ENCODE data around the gene TNNT1.
A peak's percentile ranks its signal among the peaks of the same experiment; 100 is the strongest.

The TNNT1 gene

DNA sequence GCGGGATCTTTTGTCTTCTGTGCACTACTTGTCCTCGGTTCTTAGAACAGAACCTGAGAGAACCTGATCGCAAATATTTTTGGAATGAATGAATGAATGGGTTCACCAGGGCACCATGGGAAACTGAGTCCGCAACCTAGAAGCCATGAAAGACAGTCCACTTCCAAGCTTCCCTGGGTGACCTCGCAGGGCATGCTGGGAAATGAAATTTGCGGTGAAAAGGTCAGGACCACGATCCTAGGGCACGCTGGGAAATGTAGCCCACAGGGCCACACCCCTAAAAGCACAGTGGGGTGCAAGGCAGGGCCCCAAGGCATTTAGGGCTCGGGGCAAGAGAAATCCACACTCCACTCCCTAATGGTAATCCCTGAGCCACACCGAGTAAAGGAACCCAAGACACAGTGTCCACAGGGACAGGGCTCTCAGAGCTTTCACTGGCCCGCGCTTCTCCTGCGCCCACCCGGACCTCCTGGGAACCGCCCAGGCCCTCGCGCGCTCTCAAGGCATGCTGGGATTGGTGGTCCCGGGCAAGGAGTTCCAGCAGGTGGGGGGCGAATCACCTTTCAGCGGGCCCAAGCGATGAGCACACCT lies 30.5 kb downstream of the TNNT1 start:
- no peaks in the 10 kb centered on the region for H3K27me3 ChIP-seq (ENCODE audit: low read length)
- H3K79me2 ChIP-seq (ENCODE audit: insufficient read depth, low read length): peaks cover 33% of the 10 kb centered on the region
- H3K9ac ChIP-seq (ENCODE audit: low read length): peak overlapping the region; percentile 64
- H3K36me3 ChIP-seq (ENCODE audit: low read length): no peaks in the 10 kb centered on the region
- H3K4me2 ChIP-seq (ENCODE audit: low read depth, low read length, poor library complexity, severe bottlenecking): peak overlapping the region; percentile 93
- H2AFZ ChIP-seq (ENCODE audit: low read depth, low read length, severe bottlenecking): peak overlapping the region; percentile 79
- H3K4me3 ChIP-seq (ENCODE audit: insufficient read depth, low read length, poor library complexity, severe bottlenecking): peak overlapping the region; percentile 72
- H3K9me2 ChIP-seq (replicated peaks; ENCODE audit: insufficient read depth, low read length): no peaks in the 10 kb centered on the region
- H3K9me3 ChIP-seq (ENCODE audit: insufficient read depth, low read length): no peaks in the 10 kb centered on the region
- no peak for TF ChIP-seq EZH2phosphoT487 (conservative IDR thresholded peaks at IDR 0.05; ENCODE audit: low read length)
- TF ChIP-seq, protein P1, sequence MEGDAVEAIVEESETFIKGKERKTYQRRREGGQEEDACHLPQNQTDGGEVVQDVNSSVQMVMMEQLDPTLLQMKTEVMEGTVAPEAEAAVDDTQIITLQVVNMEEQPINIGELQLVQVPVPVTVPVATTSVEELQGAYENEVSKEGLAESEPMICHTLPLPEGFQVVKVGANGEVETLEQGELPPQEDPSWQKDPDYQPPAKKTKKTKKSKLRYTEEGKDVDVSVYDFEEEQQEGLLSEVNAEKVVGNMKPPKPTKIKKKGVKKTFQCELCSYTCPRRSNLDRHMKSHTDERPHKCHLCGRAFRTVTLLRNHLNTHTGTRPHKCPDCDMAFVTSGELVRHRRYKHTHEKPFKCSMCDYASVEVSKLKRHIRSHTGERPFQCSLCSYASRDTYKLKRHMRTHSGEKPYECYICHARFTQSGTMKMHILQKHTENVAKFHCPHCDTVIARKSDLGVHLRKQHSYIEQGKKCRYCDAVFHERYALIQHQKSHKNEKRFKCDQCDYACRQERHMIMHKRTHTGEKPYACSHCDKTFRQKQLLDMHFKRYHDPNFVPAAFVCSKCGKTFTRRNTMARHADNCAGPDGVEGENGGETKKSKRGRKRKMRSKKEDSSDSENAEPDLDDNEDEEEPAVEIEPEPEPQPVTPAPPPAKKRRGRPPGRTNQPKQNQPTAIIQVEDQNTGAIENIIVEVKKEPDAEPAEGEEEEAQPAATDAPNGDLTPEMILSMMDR (IDR thresholded peaks at IDR 0.05; ENCODE audit: insufficient read depth, low read length, poor library complexity, severe bottlenecking): no peak
- peak overlapping the region; percentile 42 for H3K27ac ChIP-seq (ENCODE audit: low read depth, low read length)
- no peaks in the 10 kb centered on the region for H4K20me1 ChIP-seq (ENCODE audit: low read depth, low read length)
- peaks cover 14% of the 10 kb centered on the region for H3F3A ChIP-seq (ENCODE audit: insufficient read depth)

DNA sequence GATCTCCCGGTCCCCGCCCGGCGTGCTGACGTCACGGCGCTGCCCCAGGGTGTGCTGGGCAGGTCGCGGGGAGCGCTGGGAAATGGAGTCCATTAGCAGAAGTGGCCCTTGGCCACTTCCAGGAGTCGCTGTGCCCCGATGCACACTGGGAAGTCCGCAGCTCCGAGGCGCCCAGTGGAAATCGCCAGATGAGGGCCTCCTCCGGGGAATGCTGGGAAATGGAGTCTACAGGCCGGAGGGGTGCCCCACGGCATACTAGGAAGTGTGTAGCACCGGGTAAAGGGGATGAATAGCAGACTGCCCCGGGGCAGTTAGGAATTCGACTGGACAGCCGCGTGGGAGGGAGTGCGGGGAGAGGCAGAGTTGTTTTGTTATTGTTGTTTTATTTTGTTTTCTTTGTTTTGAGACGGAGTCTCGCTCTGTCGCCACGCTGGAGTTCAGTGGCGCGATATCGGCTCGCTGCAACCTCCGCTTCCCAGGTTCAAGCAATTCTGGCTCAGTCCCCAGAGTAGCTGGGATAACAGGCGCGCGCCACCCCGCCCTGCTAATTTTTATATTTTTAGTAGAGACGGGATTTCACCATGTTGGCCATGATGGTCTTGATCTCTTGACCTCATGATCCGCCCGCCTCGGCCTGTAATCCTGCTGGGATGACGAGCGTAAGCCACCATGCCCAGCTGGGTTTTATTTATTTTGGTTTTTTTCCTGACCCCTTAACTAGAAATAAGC lies 31.2 kb downstream of the TNNT1 start:
- Histone ChIP-seq H3K9me3 (ENCODE audit: insufficient read depth, low read length) (no peaks in the 10 kb centered on the region), H3K27ac (ENCODE audit: low read depth, low read length) (peak overlapping the region; percentile 42), H3F3A (ENCODE audit: insufficient read depth) (peaks cover 16% of the 10 kb centered on the region), H3K4me3 (ENCODE audit: insufficient read depth, low read length, poor library complexity, severe bottlenecking) (peak overlapping the region; percentile 72), H3K27me3 (ENCODE audit: low read length) (no peaks in the 10 kb centered on the region), H3K79me2 (ENCODE audit: insufficient read depth, low read length) (peaks cover 40% of the 10 kb centered on the region), H3K36me3 (ENCODE audit: low read length) (no peaks in the 10 kb centered on the region), H3K4me2 (ENCODE audit: low read depth, low read length, poor library complexity, severe bottlenecking) (peak overlapping the region; percentile 93), H2AFZ (ENCODE audit: low read depth, low read length, severe bottlenecking) (peak overlapping the region; percentile 79), H4K20me1 (ENCODE audit: low read depth, low read length) (no peaks in the 10 kb centered on the region), H3K9me2 (replicated peaks; ENCODE audit: insufficient read depth, low read length) (no peaks in the 10 kb centered on the region), H3K9ac (ENCODE audit: low read length) (peak overlapping the region; percentile 64)
- TF ChIP-seq, protein P1 (IDR thresholded peaks at IDR 0.05; ENCODE audit: insufficient read depth, low read length, poor library complexity, severe bottlenecking): no peak
- TF ChIP-seq EZH2phosphoT487 (conservative IDR thresholded peaks at IDR 0.05; ENCODE audit: low read length): no peak

DNA sequence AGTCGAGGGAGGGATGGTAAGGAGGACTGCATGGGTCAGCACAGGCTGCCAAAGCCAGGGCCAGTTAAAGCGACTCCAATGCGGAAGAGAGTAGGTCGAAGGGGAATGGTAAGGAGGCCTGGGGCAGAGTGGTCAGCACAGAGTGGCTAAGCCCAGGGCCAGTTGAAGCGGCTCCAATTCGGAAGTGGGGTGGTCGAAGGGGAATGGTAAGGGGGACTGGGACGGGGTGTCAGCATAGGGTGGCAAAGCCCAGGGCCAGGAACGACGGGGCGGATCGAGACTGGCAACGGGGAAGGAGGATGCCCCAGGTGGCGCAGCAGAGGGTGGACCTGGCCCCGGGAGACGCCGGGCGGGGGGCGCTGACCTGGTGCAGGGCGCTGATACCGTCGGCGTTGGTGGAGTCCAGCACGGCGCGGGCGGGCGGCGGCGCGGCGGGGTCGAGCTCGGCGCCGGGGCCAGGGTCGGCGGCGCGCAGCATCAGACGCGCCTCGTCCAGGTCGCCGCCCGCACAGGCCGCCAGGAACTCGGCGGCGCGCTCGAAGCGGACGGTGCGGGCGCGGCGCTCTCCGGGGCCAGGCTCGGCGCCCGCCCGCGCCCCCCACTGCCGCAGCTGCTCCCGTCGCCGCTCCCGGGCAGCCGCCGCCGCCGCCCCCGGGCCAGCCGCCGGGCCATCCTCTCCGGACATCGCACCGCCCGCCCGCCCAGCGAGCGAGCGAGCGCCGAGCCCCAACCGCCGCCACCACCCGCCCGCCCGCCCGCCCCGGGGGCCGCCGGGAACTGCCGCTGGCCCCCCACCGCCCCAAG lies 31.9 kb downstream of the TNNT1 start, which contains the start of gene PPP1R12C:
PPP1R12C (minus strand) TSS at position 779 of the 804 bp plus-strand sequence; CDS start at position 685, 94 bp downstream.
- H4K20me1 ChIP-seq (ENCODE audit: low read depth, low read length): no peaks in the 10 kb centered on the region; the same call in 1 of the 2 replicates
- peak within 1 kb of the TSS; percentile 93 for H3K4me3 ChIP-seq (ENCODE audit: insufficient read depth, low read length, poor library complexity, severe bottlenecking)
- no peaks in the 10 kb centered on the region for H3K9me3 ChIP-seq (ENCODE audit: insufficient read depth, low read length)
- peak within 1 kb of the TSS; percentile 93 for H3K4me2 ChIP-seq (ENCODE audit: low read depth, low read length, poor library complexity, severe bottlenecking)
- peak within 1 kb of the TSS; percentile 91 for H3K27ac ChIP-seq (ENCODE audit: low read depth, low read length)
- H3F3A ChIP-seq (ENCODE audit: insufficient read depth): peaks cover 16% of the 10 kb centered on the region
- no peaks in the 10 kb centered on the region for H3K36me3 ChIP-seq (ENCODE audit: low read length)
- H3K9me2 ChIP-seq (replicated peaks; ENCODE audit: insufficient read depth, low read length): no peaks in the 10 kb centered on the region
- H3K27me3 ChIP-seq (ENCODE audit: low read length): no peaks in the 10 kb centered on the region
- H2AFZ ChIP-seq (ENCODE audit: low read depth, low read length, severe bottlenecking): peak within 1 kb of the TSS; percentile 79
- H3K79me2 ChIP-seq (ENCODE audit: insufficient read depth, low read length): peaks cover 48% of the 10 kb centered on the region
- peak within 1 kb of the TSS; percentile 94 for H3K9ac ChIP-seq (ENCODE audit: low read length)
- no peak for TF ChIP-seq EZH2phosphoT487 (conservative IDR thresholded peaks at IDR 0.05; ENCODE audit: low read length)
- TF ChIP-seq, protein P1 (IDR thresholded peaks at IDR 0.05; ENCODE audit: insufficient read depth, low read length, poor library complexity, severe bottlenecking): no peak
